OCI-LY1 (cell line): Measurements from ENCODE around the gene RNASE1.

Experiments used
- H2AFZ ChIP-seq: fragments of 200-600 bp; sonication (generic), shearing (Covaris generic); 2 replicates; pipeline ENCODE4 v1.6.0; 2014; ENCODE audit warnings: antibody characterized with exemption, mild to moderate bottlenecking, low read length
- H3F3A ChIP-seq: fragments of 200-600 bp; sonication (generic), shearing (Covaris generic); 2 replicates; pipeline ENCODE4 v1.6.0; 2014; ENCODE audit warnings: mild to moderate bottlenecking, antibody characterized with exemption, low read length, moderate library complexity; ENCODE audit not compliant: insufficient read depth
- H3K27ac ChIP-seq: fragments of 200-600 bp; sonication (generic); 2 replicates; pipeline ENCODE4 v1.5.1; 2014; ENCODE audit warnings: low read length, mixed run types, mild to moderate bottlenecking, low read depth; ENCODE audit not compliant: poor library complexity, severe bottlenecking
- H3K27me3 ChIP-seq: fragments of 200-600 bp; sonication (generic); 2 replicates; pipeline ENCODE4 v1.6.0; 2014; ENCODE audit warnings: antibody characterized with exemption, mild to moderate bottlenecking, low read length, moderate library complexity; ENCODE audit not compliant: insufficient read depth
- H3K36me3 ChIP-seq: fragments of 200-600 bp; sonication (generic); 2 replicates; pipeline ENCODE4 v1.6.1; 2014; ENCODE audit warnings: mild to moderate bottlenecking, antibody characterized with exemption, low read length, moderate library complexity, mixed read lengths; ENCODE audit not compliant: insufficient read depth
- H3K4me1 ChIP-seq: fragments of 200-600 bp; sonication (generic); 2 replicates; pipeline ENCODE4 v1.5.1; 2014; ENCODE audit warnings: mild to moderate bottlenecking, low read length, moderate library complexity; ENCODE audit not compliant: insufficient read depth, severe bottlenecking
- H3K4me2 ChIP-seq: fragments of 200-600 bp; sonication (generic), shearing (Covaris generic); 2 replicates; pipeline ENCODE4 v1.6.1; 2014; ENCODE audit warnings: low read length
- H3K4me3 ChIP-seq: fragments of 200-600 bp; sonication (generic); 2 replicates; pipeline ENCODE4 v1.5.1; 2014; ENCODE audit warnings: low read length, low read depth, mild to moderate bottlenecking, mixed read lengths; ENCODE audit not compliant: poor library complexity, severe bottlenecking
- H3K79me2 ChIP-seq: fragments of 200-600 bp; shearing (Covaris generic); 2 replicates; pipeline ENCODE4 v1.6.1; 2016; ENCODE audit warnings: mixed run types, low read length, mixed read lengths; ENCODE audit not compliant: insufficient read depth
- H3K9ac ChIP-seq: fragments of 200-600 bp; sonication (generic), shearing (Covaris generic); 2 replicates; pipeline ENCODE4 v1.6.1; 2014; ENCODE audit warnings: mild to moderate bottlenecking, low read length, mixed read lengths
- H3K9me2 ChIP-seq: fragments of 200-600 bp; sonication (generic), shearing (Covaris generic); 2 replicates; pipeline ENCODE4 v1.6.1; 2014; ENCODE audit warnings: low read depth, mild to moderate bottlenecking, low read length, mixed read lengths
- H3K9me3 ChIP-seq: fragments of 200-600 bp; shearing (Covaris generic); 2 replicates; pipeline ENCODE4 v1.6.1; 2014; ENCODE audit warnings: low read length, mixed read lengths
- H4K20me1 ChIP-seq: fragments of 200-600 bp; sonication (generic), shearing (Covaris generic); 2 replicates; pipeline ENCODE4 v1.6.0; 2016; ENCODE audit warnings: mild to moderate bottlenecking, low read length; ENCODE audit not compliant: insufficient read depth
- EZH2 ChIP-seq: fragments of 200-600 bp; sonication (generic), shearing (Covaris generic); IDR thresholded peaks from 2 replicates; pipeline ENCODE4 v1.8.0; 2017; ENCODE audit warnings: borderline replicate concordance, mixed run types, mild to moderate bottlenecking, antibody characterized with exemption, low read length, moderate library complexity, mixed read lengths
- TF ChIP-seq, protein P1 (sequence below): fragments of 200-600 bp; sonication (generic), shearing (Covaris generic); IDR thresholded peaks from 2 replicates; pipeline ENCODE4 v1.5.1; 2017; ENCODE audit warnings: mild to moderate bottlenecking, antibody characterized with exemption, low read length, moderate library complexity, mixed read lengths

Gene RNASE1

DNA sequence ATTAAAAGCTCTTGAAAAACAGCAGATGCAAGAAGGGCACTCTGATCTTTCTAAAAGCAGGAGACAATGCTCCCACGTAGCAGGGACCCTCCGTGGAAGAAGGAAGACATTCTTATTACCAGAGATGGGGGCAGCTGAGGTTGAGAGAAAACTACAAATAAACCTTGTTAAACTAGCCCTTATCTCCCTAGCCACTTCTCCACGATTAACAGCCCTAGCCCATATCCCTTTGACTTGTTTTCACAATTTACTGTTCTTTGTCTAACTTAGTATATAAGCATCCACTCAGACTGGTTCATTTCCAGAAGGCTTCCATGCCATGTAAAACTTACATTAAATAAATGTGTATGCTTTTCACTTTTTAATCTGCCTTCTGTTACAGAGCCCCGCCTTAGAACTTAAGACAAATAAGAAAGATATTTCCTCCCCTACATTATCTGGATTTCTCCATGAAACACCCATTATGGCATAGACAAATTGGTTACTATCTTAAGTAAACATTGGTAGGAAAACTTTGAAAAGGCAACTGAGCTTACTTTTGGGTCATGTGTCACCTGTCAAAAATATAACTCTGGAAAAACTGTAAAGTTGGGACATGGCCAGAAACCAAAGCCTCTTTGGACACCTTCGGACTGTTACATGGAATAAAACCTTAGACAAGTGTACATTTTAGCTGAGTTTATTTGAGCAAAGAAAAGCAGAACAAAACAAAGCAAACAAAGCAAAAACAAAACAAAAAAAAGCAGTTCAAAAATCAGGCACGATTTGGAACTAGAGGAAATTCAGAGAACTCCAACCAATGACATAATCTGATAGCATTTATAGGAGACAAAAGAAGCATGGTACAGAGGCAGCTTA, 4.9 kb upstream of the RNASE1 start:
- H3K27me3 ChIP-seq = no peaks in the 10 kb centered on the region
- no peak overlapping the region for H3K4me3 ChIP-seq
- no peaks in the 10 kb centered on the region for H4K20me1 ChIP-seq
- H3K9me2 ChIP-seq = no peaks in the 10 kb centered on the region
- no peaks in the 10 kb centered on the region for H3K9me3 ChIP-seq
- no peaks in the 10 kb centered on the region for H3K36me3 ChIP-seq
- H3K27ac ChIP-seq = no peak overlapping the region
- H3K9ac ChIP-seq = no peak overlapping the region
- H3K79me2 ChIP-seq = no peaks in the 10 kb centered on the region
- H3K4me2 ChIP-seq = no peak overlapping the region
- no peak overlapping the region for H2AFZ ChIP-seq
- H3F3A ChIP-seq = no peaks in the 10 kb centered on the region
- H3K4me1 ChIP-seq = no peaks in the 10 kb centered on the region
- TF ChIP-seq, protein P1, sequence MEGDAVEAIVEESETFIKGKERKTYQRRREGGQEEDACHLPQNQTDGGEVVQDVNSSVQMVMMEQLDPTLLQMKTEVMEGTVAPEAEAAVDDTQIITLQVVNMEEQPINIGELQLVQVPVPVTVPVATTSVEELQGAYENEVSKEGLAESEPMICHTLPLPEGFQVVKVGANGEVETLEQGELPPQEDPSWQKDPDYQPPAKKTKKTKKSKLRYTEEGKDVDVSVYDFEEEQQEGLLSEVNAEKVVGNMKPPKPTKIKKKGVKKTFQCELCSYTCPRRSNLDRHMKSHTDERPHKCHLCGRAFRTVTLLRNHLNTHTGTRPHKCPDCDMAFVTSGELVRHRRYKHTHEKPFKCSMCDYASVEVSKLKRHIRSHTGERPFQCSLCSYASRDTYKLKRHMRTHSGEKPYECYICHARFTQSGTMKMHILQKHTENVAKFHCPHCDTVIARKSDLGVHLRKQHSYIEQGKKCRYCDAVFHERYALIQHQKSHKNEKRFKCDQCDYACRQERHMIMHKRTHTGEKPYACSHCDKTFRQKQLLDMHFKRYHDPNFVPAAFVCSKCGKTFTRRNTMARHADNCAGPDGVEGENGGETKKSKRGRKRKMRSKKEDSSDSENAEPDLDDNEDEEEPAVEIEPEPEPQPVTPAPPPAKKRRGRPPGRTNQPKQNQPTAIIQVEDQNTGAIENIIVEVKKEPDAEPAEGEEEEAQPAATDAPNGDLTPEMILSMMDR = no peak
- TF ChIP-seq EZH2 = no peak

DNA sequence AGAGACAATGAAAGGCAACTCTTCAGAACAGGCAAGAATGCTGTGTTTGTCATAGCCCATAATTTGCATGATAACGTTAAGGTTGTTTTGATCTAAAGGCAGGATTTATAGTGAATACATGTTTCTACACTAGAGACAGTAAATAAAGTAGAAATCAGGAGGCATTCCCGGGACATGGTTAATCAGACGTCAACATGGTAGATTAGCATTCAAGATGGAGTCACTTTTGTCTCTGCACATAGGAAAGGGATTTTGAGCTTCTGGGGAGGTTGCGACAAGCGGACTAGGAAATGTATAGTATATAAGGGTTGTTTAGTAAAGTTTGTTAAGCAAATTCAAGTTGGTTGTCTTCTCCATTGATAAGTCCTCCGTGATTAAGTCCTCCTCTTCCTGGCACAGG, 2.8 kb upstream of the RNASE1 start:
- no peaks in the 10 kb centered on the region for H3K9me2 ChIP-seq
- no peak for TF ChIP-seq EZH2
- TF ChIP-seq, protein P1 = no peak
- no peaks in the 10 kb centered on the region for H3F3A ChIP-seq
- no peak overlapping the region for H2AFZ ChIP-seq
- H4K20me1 ChIP-seq = no peaks in the 10 kb centered on the region
- H3K27me3 ChIP-seq = no peaks in the 10 kb centered on the region
- H3K27ac ChIP-seq = no peak overlapping the region
- H3K9me3 ChIP-seq = no peaks in the 10 kb centered on the region
- H3K9ac ChIP-seq = no peak overlapping the region
- no peaks in the 10 kb centered on the region for H3K4me1 ChIP-seq
- no peak overlapping the region for H3K4me2 ChIP-seq
- H3K4me3 ChIP-seq = no peak overlapping the region
- no peaks in the 10 kb centered on the region for H3K36me3 ChIP-seq
- H3K79me2 ChIP-seq = no peaks in the 10 kb centered on the region

DNA sequence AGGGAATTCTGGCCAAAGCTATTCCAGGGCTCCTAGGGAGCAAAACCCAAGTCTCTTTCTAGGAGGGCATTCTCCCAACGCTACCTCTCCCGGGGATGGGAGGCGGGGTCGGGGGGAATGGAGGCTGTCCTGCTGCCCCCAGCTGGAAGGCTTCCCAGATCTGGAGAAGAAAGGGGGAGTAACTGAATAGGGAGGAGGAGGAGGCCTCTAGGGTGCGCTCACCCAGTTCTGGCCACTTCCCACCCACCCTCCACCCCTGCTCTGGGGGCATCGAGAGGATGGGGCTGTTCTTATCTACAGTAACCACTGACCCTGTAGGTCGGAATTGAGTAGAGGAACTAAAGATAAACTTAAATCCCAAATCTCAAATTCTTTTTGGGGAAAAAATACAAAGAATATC, 579 bp upstream of the RNASE1 start:
- Histone ChIP-seq H3K4me1 (no peaks in the 10 kb centered on the region), H3F3A (no peaks in the 10 kb centered on the region), H2AFZ (no peak overlapping the region), H3K9ac (no peak overlapping the region), H3K27ac (no peak overlapping the region), H3K4me3 (no peak overlapping the region), H4K20me1 (no peaks in the 10 kb centered on the region), H3K9me3 (no peaks in the 10 kb centered on the region), H3K27me3 (peaks cover 3% of the 10 kb centered on the region; the same call in 1 of the 2 replicates), H3K36me3 (no peaks in the 10 kb centered on the region), H3K9me2 (no peaks in the 10 kb centered on the region), H3K4me2 (no peak overlapping the region), H3K79me2 (no peaks in the 10 kb centered on the region)
- no peak for TF ChIP-seq EZH2
- TF ChIP-seq, protein P1 = no peak
